HEK293 (cell line): ENCODE measurements around the gene STATH.

Source experiments
- CTCF ChIA-PET: fragments of 350-600 bp; formaldehyde crosslinking; extraction: SDS; loops from one replicate; lab custom pipeline; 2021; ENCODE audit warnings: antibody characterized with exemption; lab: Yijun Ruan, JAX
- POLR2A ChIA-PET: fragments of 300-600 bp; formaldehyde crosslinking; extraction: SDS; loops from one replicate; lab custom pipeline; 2020; ENCODE audit warnings: antibody characterized with exemption, inconsistent platforms; lab: Yijun Ruan, JAX
- H3K27ac ChIP-seq: fragments of 200-500 bp; sonication (Bioruptor generic); 2 replicates; pipeline ENCODE4 v1.5.1; 2014; ENCODE audit warnings: low read depth, low read length, control low read depth, inconsistent platforms; ENCODE audit errors: extremely low read depth
- H3K36me3 ChIP-seq, 2 experiments: fragments of 200-500 bp in 1 of 2; sonication (Bioruptor generic) in 1 of 2; 1 replicate in 1 of 2; 2 replicates in 1 of 2; pipeline ENCODE4 v1.5.1; 2014 to 2017; ENCODE audit warnings: inconsistent platforms in 2 of 2, low read length in 2 of 2; ENCODE audit not compliant: control insufficient read depth in 2 of 2, insufficient read depth in 1 of 2
- H3K4me1 ChIP-seq: fragments of 200-500 bp; sonication (Bioruptor generic); 2 replicates; pipeline ENCODE4 v1.5.1; 2014; ENCODE audit warnings: mild to moderate bottlenecking, low read length, inconsistent platforms; ENCODE audit not compliant: control insufficient read depth, insufficient read depth
- H3K4me3 ChIP-seq: 2 replicates; pipeline ENCODE4 v1.5.1; 2011; ENCODE audit warnings: low read depth, mild to moderate bottlenecking, control low read depth, low read length, moderate library complexity
- H3K9me3 ChIP-seq: fragments of 200-500 bp; sonication (Bioruptor generic); 2 replicates; pipeline ENCODE4 v1.5.1; 2014; ENCODE audit warnings: low read depth, low read length, inconsistent platforms; ENCODE audit not compliant: control insufficient read depth, insufficient read depth
- BCL11A ChIP-seq: fragments of 450-650 bp; formaldehyde crosslinking; IDR thresholded peaks from 2 replicates; pipeline ENCODE4 v1.5.1; 2016; ENCODE audit warnings: low read depth, missing biosample characterization, missing genetic modification characterization
- KLF1 ChIP-seq: fragments of 450-650 bp; formaldehyde crosslinking; IDR thresholded peaks from 2 replicates; pipeline ENCODE4 v1.5.1; 2016; ENCODE audit warnings: missing biosample characterization, missing genetic modification characterization
- KLF7 ChIP-seq: fragments of 450-650 bp; formaldehyde crosslinking; IDR thresholded peaks from 2 replicates; pipeline ENCODE4 v1.5.1; 2016; ENCODE audit warnings: missing biosample characterization, missing genetic modification characterization, borderline replicate concordance
- MZF1 ChIP-seq: fragments of 450-650 bp; formaldehyde crosslinking; IDR thresholded peaks from 2 replicates; pipeline ENCODE4 v1.5.1; 2017; ENCODE audit warnings: missing biosample characterization, missing genetic modification characterization, borderline replicate concordance
- SP2 ChIP-seq: fragments of 450-650 bp; formaldehyde crosslinking; IDR thresholded peaks from 2 replicates; pipeline ENCODE4 v1.5.1; 2016; ENCODE audit warnings: missing biosample characterization, missing genetic modification characterization
- TRIM28 ChIP-seq: IDR thresholded peaks from 2 replicates; pipeline ENCODE4 v1.6.1; 2011; ENCODE audit warnings: low read length, control low read depth, borderline replicate concordance
- YY2 ChIP-seq: fragments of 450-650 bp; formaldehyde crosslinking; IDR thresholded peaks from 2 replicates; pipeline ENCODE4 v1.5.1; 2016; ENCODE audit warnings: missing biosample characterization, missing genetic modification characterization
- ZBTB21 ChIP-seq: fragments of 450-650 bp; formaldehyde crosslinking; IDR thresholded peaks from 2 replicates; pipeline ENCODE4 v1.5.1; 2017; ENCODE audit warnings: missing biosample characterization, missing genetic modification characterization
- ZFP41 ChIP-seq: fragments of 450-650 bp; formaldehyde crosslinking; IDR thresholded peaks from 2 replicates; pipeline ENCODE4 v1.5.1; 2016; ENCODE audit warnings: missing biosample characterization, missing genetic modification characterization, borderline replicate concordance
- ZNF112 ChIP-seq: fragments of 450-650 bp; formaldehyde crosslinking; IDR thresholded peaks from 2 replicates; pipeline ENCODE4 v1.5.0; 2017; ENCODE audit warnings: missing biosample characterization, missing genetic modification characterization
- ZNF132 ChIP-seq: fragments of 450-650 bp; formaldehyde crosslinking; IDR thresholded peaks from 2 replicates; pipeline ENCODE4 v1.5.1; 2017; ENCODE audit warnings: missing biosample characterization, missing genetic modification characterization, borderline replicate concordance
- ZNF140 ChIP-seq: fragments of 450-650 bp; formaldehyde crosslinking; IDR thresholded peaks from 2 replicates; pipeline ENCODE4 v1.5.1; 2016; ENCODE audit warnings: missing biosample characterization, missing genetic modification characterization
- ZNF146 ChIP-seq: fragments of 450-650 bp; formaldehyde crosslinking; IDR thresholded peaks from 2 replicates; pipeline ENCODE4 v1.5.1; 2016; ENCODE audit warnings: missing biosample characterization, missing genetic modification characterization
- ZNF169 ChIP-seq: fragments of 450-650 bp; formaldehyde crosslinking; IDR thresholded peaks from 2 replicates; pipeline ENCODE4 v1.5.1; 2016; ENCODE audit warnings: missing biosample characterization, missing genetic modification characterization
- ZNF19 ChIP-seq: fragments of 450-650 bp; formaldehyde crosslinking; IDR thresholded peaks from 2 replicates; pipeline ENCODE4; 2016; ENCODE audit warnings: missing biosample characterization, missing genetic modification characterization, low read depth
- ZNF2 ChIP-seq: fragments of 450-650 bp; formaldehyde crosslinking; IDR thresholded peaks from 2 replicates; pipeline ENCODE4 v1.5.1; 2016; ENCODE audit warnings: missing biosample characterization, missing genetic modification characterization
- ZNF214 ChIP-seq: fragments of 450-650 bp; formaldehyde crosslinking; IDR thresholded peaks from 2 replicates; pipeline ENCODE4 v1.5.1; 2017; ENCODE audit warnings: missing biosample characterization, mild to moderate bottlenecking, missing genetic modification characterization, borderline replicate concordance
- ZNF391 ChIP-seq: fragments of 450-650 bp; formaldehyde crosslinking; IDR thresholded peaks from 2 replicates; pipeline ENCODE4 v1.5.1; 2016; ENCODE audit warnings: low read depth, missing biosample characterization, missing genetic modification characterization, borderline replicate concordance
- ZNF423 ChIP-seq: fragments of 450-650 bp; formaldehyde crosslinking; IDR thresholded peaks from 2 replicates; pipeline ENCODE4 v1.5.1; 2016; ENCODE audit warnings: missing biosample characterization, missing genetic modification characterization
- ZNF433 ChIP-seq: fragments of 450-650 bp; formaldehyde crosslinking; IDR thresholded peaks from 2 replicates; pipeline ENCODE4 v1.5.1; 2016; ENCODE audit warnings: missing biosample characterization, missing genetic modification characterization, low read depth
- ZNF514 ChIP-seq: fragments of 450-650 bp; formaldehyde crosslinking; IDR thresholded peaks from 2 replicates; pipeline ENCODE4 v1.5.1; 2016; ENCODE audit warnings: missing biosample characterization, missing genetic modification characterization
- ZNF521 ChIP-seq: fragments of 450-650 bp; formaldehyde crosslinking; IDR thresholded peaks from 2 replicates; pipeline ENCODE4 v1.5.1; 2017; ENCODE audit warnings: missing biosample characterization, mild to moderate bottlenecking, missing genetic modification characterization
- ZNF558 ChIP-seq: fragments of 450-650 bp; formaldehyde crosslinking; IDR thresholded peaks from 2 replicates; pipeline ENCODE4 v1.5.1; 2016; ENCODE audit warnings: missing biosample characterization, missing genetic modification characterization
- ZNF600 ChIP-seq: fragments of 450-650 bp; formaldehyde crosslinking; IDR thresholded peaks from 2 replicates; pipeline ENCODE4 v1.5.1; 2016; ENCODE audit warnings: missing biosample characterization, missing genetic modification characterization
- ZNF624 ChIP-seq: fragments of 450-650 bp; formaldehyde crosslinking; IDR thresholded peaks from 2 replicates; pipeline ENCODE4 v1.5.1; 2017; ENCODE audit warnings: missing biosample characterization, missing genetic modification characterization
- ZNF76 ChIP-seq: fragments of 450-650 bp; formaldehyde crosslinking; IDR thresholded peaks from 2 replicates; pipeline ENCODE4; 2016; ENCODE audit warnings: low read depth, missing biosample characterization, missing genetic modification characterization, borderline replicate concordance
- ZNF768 ChIP-seq: fragments of 450-650 bp; formaldehyde crosslinking; IDR thresholded peaks from 2 replicates; pipeline ENCODE4 v1.5.1; 2018; ENCODE audit warnings: missing biosample characterization, mild to moderate bottlenecking, missing genetic modification characterization
- ZNF777 ChIP-seq: fragments of 450-650 bp; formaldehyde crosslinking; IDR thresholded peaks from 2 replicates; pipeline ENCODE4 v1.5.1; 2017; ENCODE audit warnings: missing biosample characterization, missing genetic modification characterization, borderline replicate concordance
- TF ChIP-seq, protein P1 (sequence below): fragments of 450-650 bp; formaldehyde crosslinking; IDR thresholded peaks from 2 replicates; pipeline ENCODE4 v1.5.1; 2016; ENCODE audit warnings: missing biosample characterization, missing genetic modification characterization
- TF ChIP-seq, protein P2 (sequence below): fragments of 450-650 bp; formaldehyde crosslinking; IDR thresholded peaks from 2 replicates; pipeline ENCODE4 v1.5.1; 2016; ENCODE audit warnings: missing biosample characterization, missing genetic modification characterization
- TF ChIP-seq, protein P3 (sequence below): fragments of 450-650 bp; formaldehyde crosslinking; optimal IDR thresholded peaks from 2 replicates; pipeline ENCODE3; 2016; ENCODE audit warnings: missing biosample characterization, mild to moderate bottlenecking, missing genetic modification characterization
- TF ChIP-seq, protein P4 (sequence below): fragments of 450-650 bp; formaldehyde crosslinking; IDR thresholded peaks from 2 replicates; pipeline ENCODE4 v1.5.1; 2016; ENCODE audit warnings: missing biosample characterization, missing genetic modification characterization, low read depth

The STATH gene

DNA sequence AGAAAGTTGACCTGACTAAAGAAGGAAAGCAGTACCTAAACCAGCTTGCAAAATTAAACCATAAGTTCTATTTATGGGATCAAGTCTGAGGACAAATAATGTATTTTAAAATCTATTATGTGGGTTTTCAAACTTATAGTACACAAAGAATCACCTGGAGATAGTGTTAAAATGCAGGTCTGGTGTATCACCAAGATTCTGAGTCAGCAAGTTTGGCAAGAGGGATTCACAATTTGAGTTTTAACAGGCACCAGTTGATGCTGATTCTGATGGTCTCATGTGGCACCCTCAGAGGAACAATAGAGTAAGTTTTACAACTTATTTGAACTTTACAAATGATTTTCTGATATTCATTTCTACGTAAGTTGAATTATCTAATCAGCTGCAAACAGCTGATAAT, 9.1 kb upstream of the STATH start (continued):
- no peak for TF ChIP-seq TRIM28
- no peak for TF ChIP-seq ZBTB21 (tag by site-specific recombination)
- TF ChIP-seq, all 188 proteins: peak for 0

DNA sequence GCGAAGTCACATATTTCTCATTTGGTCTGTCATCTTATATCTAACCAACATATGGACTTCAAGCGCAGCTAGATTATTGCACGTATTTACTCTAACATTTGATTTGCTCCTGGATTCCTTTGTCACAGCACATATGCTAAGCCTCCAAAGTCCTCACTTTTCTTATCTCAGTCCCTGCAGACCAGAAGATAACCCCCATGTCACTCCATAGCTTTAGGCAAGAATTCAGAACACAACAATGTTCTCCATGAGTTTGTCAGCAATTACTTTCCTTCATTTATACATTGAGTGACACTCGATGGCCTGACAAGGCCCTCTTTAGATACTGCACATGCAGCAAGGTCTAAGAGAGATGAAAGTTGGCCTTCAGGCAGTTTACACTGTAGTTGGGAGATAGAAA, 4.8 kb upstream of the STATH start:
- ChIA-PET POLR2A (no interaction called here), CTCF (no interaction called here)
- Histone ChIP-seq H3K9me3 (no peaks in the 10 kb centered on the region), H3K4me3 (no peak overlapping the region), H3K4me1 (no peaks in the 10 kb centered on the region), H3K27ac (no peak overlapping the region), H3K36me3 (no peaks in the 10 kb centered on the region)
- no peak for TF ChIP-seq ZNF624 (tag by site-specific recombination)
- TF ChIP-seq ZNF600 (tag by site-specific recombination) = no peak
- TF ChIP-seq ZNF140 (tag by site-specific recombination) = no peak
- TF ChIP-seq BCL11A = no peak
- TF ChIP-seq KLF1 (tag by site-specific recombination) = no peak
- TF ChIP-seq ZNF2 (tag by site-specific recombination) = no peak
- no peak for TF ChIP-seq ZNF132 (tag by site-specific recombination)
- no peak for TF ChIP-seq ZNF768 (tag by site-specific recombination)
- no peak for TF ChIP-seq ZNF146 (tag by site-specific recombination)
- TF ChIP-seq ZNF76 (tag by site-specific recombination) = no peak
- TF ChIP-seq SP2 = no peak
- no peak for TF ChIP-seq KLF7
- TF ChIP-seq ZNF214 (tag by site-specific recombination) = no peak
- TF ChIP-seq ZNF391 = no peak
- no peak for TF ChIP-seq ZNF521 (tag by site-specific recombination)
- TF ChIP-seq, protein P1, sequence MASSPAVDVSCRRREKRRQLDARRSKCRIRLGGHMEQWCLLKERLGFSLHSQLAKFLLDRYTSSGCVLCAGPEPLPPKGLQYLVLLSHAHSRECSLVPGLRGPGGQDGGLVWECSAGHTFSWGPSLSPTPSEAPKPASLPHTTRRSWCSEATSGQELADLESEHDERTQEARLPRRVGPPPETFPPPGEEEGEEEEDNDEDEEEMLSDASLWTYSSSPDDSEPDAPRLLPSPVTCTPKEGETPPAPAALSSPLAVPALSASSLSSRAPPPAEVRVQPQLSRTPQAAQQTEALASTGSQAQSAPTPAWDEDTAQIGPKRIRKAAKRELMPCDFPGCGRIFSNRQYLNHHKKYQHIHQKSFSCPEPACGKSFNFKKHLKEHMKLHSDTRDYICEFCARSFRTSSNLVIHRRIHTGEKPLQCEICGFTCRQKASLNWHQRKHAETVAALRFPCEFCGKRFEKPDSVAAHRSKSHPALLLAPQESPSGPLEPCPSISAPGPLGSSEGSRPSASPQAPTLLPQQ (tag by site-specific recombination) = no peak
- no peak for TF ChIP-seq ZNF777 (tag by site-specific recombination)
- TF ChIP-seq ZBTB21 (tag by site-specific recombination) = no peak

DNA sequence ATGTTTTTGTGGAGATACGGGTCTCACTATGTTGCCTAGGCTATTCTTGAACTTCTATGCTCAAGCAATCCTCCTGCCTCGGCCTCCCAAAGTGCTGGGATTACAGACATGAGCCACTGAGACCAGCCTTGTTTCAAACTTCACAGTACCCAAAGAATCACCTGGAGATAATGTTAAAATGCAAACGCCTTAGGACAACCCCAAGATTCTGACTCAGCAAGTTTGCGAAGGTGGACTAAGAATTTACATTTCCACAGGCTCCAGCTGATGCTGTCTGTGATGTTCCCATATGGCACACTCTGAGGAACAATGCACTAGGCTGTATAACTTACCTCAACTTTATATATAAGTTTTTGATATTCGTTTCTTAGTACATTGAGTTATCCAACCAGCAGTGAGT, 984 bp upstream of the STATH start:
- TF ChIP-seq ZNF433 (tag by site-specific recombination) (no peak), ZNF423 (tag by site-specific recombination) (no peak), YY2 (tag by site-specific recombination) (no peak), ZNF558 (tag by site-specific recombination) (no peak), ZNF112 (tag by site-specific recombination) (no peak), ZNF169 (tag by site-specific recombination) (no peak), ZFP41 (no peak), ZNF19 (tag by site-specific recombination) (no peak), ZNF146 (tag by site-specific recombination) (no peak), MZF1 (tag by site-specific recombination) (no peak), ZNF514 (tag by site-specific recombination) (no peak)
- TF ChIP-seq, protein P2, sequence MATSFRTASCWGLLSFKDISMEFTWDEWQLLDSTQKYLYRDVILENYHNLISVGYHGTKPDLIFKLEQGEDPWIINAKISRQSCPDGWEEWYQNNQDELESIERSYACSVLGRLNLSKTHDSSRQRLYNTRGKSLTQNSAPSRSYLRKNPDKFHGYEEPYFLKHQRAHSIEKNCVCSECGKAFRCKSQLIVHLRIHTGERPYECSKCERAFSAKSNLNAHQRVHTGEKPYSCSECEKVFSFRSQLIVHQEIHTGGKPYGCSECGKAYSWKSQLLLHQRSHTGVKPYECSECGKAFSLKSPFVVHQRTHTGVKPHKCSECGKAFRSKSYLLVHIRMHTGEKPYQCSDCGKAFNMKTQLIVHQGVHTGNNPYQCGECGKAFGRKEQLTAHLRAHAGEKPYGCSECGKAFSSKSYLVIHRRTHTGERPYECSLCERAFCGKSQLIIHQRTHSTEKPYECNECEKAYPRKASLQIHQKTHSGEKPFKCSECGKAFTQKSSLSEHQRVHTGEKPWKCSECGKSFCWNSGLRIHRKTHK (tag by site-specific recombination) = no peak
- TF ChIP-seq, protein P3, sequence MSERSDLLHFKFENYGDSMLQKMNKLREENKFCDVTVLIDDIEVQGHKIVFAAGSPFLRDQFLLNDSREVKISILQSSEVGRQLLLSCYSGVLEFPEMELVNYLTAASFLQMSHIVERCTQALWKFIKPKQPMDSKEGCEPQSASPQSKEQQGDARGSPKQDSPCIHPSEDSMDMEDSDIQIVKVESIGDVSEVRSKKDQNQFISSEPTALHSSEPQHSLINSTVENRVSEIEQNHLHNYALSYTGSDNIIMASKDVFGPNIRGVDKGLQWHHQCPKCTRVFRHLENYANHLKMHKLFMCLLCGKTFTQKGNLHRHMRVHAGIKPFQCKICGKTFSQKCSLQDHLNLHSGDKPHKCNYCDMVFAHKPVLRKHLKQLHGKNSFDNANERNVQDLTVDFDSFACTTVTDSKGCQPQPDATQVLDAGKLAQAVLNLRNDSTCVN (tag by site-specific recombination) = no peak
- TF ChIP-seq, protein P4, sequence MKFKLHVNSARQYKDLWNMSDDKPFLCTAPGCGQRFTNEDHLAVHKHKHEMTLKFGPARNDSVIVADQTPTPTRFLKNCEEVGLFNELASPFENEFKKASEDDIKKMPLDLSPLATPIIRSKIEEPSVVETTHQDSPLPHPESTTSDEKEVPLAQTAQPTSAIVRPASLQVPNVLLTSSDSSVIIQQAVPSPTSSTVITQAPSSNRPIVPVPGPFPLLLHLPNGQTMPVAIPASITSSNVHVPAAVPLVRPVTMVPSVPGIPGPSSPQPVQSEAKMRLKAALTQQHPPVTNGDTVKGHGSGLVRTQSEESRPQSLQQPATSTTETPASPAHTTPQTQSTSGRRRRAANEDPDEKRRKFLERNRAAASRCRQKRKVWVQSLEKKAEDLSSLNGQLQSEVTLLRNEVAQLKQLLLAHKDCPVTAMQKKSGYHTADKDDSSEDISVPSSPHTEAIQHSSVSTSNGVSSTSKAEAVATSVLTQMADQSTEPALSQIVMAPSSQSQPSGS (tag by site-specific recombination) = no peak

More for the DNA sequence above, 984 bp upstream of the STATH start:
- Histone ChIP-seq H3K4me1 (no peaks in the 10 kb centered on the region), H3K27ac (no peak overlapping the region), H3K4me3 (no peak overlapping the region), H3K9me3 (no peaks in the 10 kb centered on the region), H3K36me3 (no peaks in the 10 kb centered on the region)
- CTCF ChIA-PET = no interaction called here
- POLR2A ChIA-PET = no interaction called here
